ENCODE measurements around the gene MAB21L3. TPM values are rescaled to one million over a fixed set of nuclear protein-coding genes. Genes with fewer than 3 reads are reported as not detected.

MAB21L3 gene
- total RNA-seq, 1 donor from 2014 or later = not detected

- DNase-seq (ENCODE audit: low spot score) = no peak
- Histone ChIP-seq H3K27ac (no peak overlapping the region), H3K4me3 (no peak overlapping the region), H3K4me1 (no peaks in the 10 kb centered on the region), H3K9me3 (ENCODE audit: low read depth) (no peaks in the 10 kb centered on the region), H3K4me2 (no peak overlapping the region), H3K36me3 (no peaks in the 10 kb centered on the region), H3K27me3 (no peaks in the 10 kb centered on the region), H4K20me1 (ENCODE audit: low read depth) (no peaks in the 10 kb centered on the region), H3F3A (ENCODE audit: low read depth) (no peaks in the 10 kb centered on the region), H3K79me2 (ENCODE audit: low read depth) (no peaks in the 10 kb centered on the region), H2AFZ (replicated peaks) (no peak overlapping the region), H3K9ac (no peak overlapping the region)
- Mint-ChIP-seq H3K27ac (no peak overlapping the region), H3K4me1 (no peaks in the 10 kb centered on the region), H3K9me3 (peaks cover 24% of the 10 kb centered on the region), H3K36me3 (no peaks in the 10 kb centered on the region), H3K27me3 (ENCODE audit: insufficient read depth, low read depth) (peaks cover 2% of the 10 kb centered on the region), H3K4me3 (no peak overlapping the region)
- TF ChIP-seq CTCF (IDR thresholded peaks at IDR 0.05) (no peak), EZH2phosphoT487 (IDR thresholded peaks at IDR 0.05) (no peak), EZH2 (IDR thresholded peaks at IDR 0.05) (no peak)
These were observed 21.3 kb upstream of the MAB21L3 start for GRCh38 chr1:116089870-116090269.

DNA sequence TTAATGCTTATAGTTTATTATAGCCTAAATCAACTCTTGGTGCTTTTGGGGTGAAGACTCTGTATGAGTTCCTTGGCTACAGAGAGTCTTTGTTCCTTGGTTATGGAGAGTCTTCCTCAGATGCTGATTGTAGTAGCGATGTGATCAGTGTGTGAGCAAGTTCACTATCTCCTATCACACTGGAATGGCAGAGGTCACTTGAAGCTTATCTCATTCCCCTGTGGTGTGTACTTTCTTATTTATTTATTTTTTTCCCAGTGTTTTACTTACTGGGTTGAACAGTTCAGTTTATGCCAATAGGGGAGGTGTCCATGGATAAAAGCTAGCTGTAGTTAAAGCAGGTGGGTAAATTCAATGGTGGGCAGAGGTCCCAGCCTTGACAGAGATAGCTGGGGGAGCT is 20.1 kb upstream of the MAB21L3 start:
- Histone ChIP-seq H4K20me1 (ENCODE audit: low read depth) (no peaks in the 10 kb centered on the region), H3K27me3 (no peaks in the 10 kb centered on the region), H3K4me3 (no peak overlapping the region), H3K27ac (no peak overlapping the region), H3K36me3 (no peaks in the 10 kb centered on the region), H2AFZ (replicated peaks) (no peak overlapping the region), H3K79me2 (ENCODE audit: low read depth) (no peaks in the 10 kb centered on the region), H3K4me2 (no peak overlapping the region), H3K9me3 (ENCODE audit: low read depth) (no peaks in the 10 kb centered on the region), H3F3A (ENCODE audit: low read depth) (no peaks in the 10 kb centered on the region), H3K4me1 (no peaks in the 10 kb centered on the region), H3K9ac (no peak overlapping the region)
- TF ChIP-seq EZH2 (IDR thresholded peaks at IDR 0.05) (no peak), EZH2phosphoT487 (IDR thresholded peaks at IDR 0.05) (no peak), CTCF (IDR thresholded peaks at IDR 0.05) (no peak)
- Mint-ChIP-seq H3K9me3 (peaks cover 24% of the 10 kb centered on the region), H3K4me3 (no peak overlapping the region), H3K27ac (no peak overlapping the region), H3K27me3 (ENCODE audit: insufficient read depth, low read depth) (peaks cover 2% of the 10 kb centered on the region), H3K4me1 (no peaks in the 10 kb centered on the region), H3K36me3 (no peaks in the 10 kb centered on the region)
- no peak for DNase-seq (ENCODE audit: low spot score)

GRCh38 chr1:116092752-116093489 is 18.3 kb upstream of the MAB21L3 start:
- no peak for TF ChIP-seq EZH2 (IDR thresholded peaks at IDR 0.05)
- no peak for TF ChIP-seq EZH2phosphoT487 (IDR thresholded peaks at IDR 0.05)
- no peak for TF ChIP-seq CTCF (IDR thresholded peaks at IDR 0.05)
- H3K27me3 ChIP-seq = no peaks in the 10 kb centered on the region
- Mint-ChIP-seq H3K4me1 (no peaks in the 10 kb centered on the region), H3K9me3 (peaks cover 30% of the 10 kb centered on the region), H3K27ac (no peak overlapping the region), H3K36me3 (peaks cover 2% of the 10 kb centered on the region), H3K27me3 (ENCODE audit: insufficient read depth, low read depth) (peaks cover 6% of the 10 kb centered on the region), H3K4me3 (no peak overlapping the region)
- no peak overlapping the region for H2AFZ ChIP-seq (replicated peaks)
- no peaks in the 10 kb centered on the region for H3K9me3 ChIP-seq (ENCODE audit: low read depth)
- no peak overlapping the region for H3K27ac ChIP-seq
- H3K4me3 ChIP-seq = no peak overlapping the region
- H3F3A ChIP-seq (ENCODE audit: low read depth) = no peaks in the 10 kb centered on the region
- no peaks in the 10 kb centered on the region for H3K4me1 ChIP-seq
- no peak for DNase-seq (ENCODE audit: low spot score)
- no peak overlapping the region for H3K4me2 ChIP-seq
- H3K36me3 ChIP-seq = no peaks in the 10 kb centered on the region
- no peaks in the 10 kb centered on the region for H3K79me2 ChIP-seq (ENCODE audit: low read depth)
- no peaks in the 10 kb centered on the region for H4K20me1 ChIP-seq (ENCODE audit: low read depth)
- H3K9ac ChIP-seq = no peak overlapping the region
